WTC11 (cell line): ENCODE results near the gene REPIN1.

Experiments used
- CBFB ChIP-seq: sonication (generic); formaldehyde crosslinking; IDR thresholded peaks from 2 replicates; pipeline ENCODE4 v1.8.1; 2022; ENCODE audit warnings: mild to moderate bottlenecking, low read depth, missing genetic modification reagents
- CTCF ChIP-seq: fragments of 200-600 bp; IDR thresholded peaks from 2 replicates; pipeline ENCODE4 v1.8.0; 2022; ENCODE audit warnings: antibody characterized with exemption
- E2F5 ChIP-seq: sonication (generic); formaldehyde crosslinking; IDR thresholded peaks from 2 replicates; pipeline ENCODE4 v1.8.1; 2022; ENCODE audit warnings: mild to moderate bottlenecking, moderate library complexity, missing genetic modification reagents

- TF ChIP-seq CTCF (no peak), E2F5 (CRISPR knock-in tag) (no peak), CBFB (no peak)
Measured at GRCh38 chr7:150361402-150361801, 7.2 kb upstream of the REPIN1 start.
